K562 (cell line): ENCODE data around the gene CDC27. TPM values are rescaled to one million over a fixed set of nuclear protein-coding genes. Genes with fewer than 3 reads are reported as not detected.

Experiments used
- BRCA1 ChIP-seq, 2 experiments: fragments of 450-650 bp in 1 of 2; sonication (generic) in 1 of 2; formaldehyde crosslinking in 1 of 2; IDR thresholded peaks; 2 replicates each; pipeline versions ENCODE4 v1.5.0 to v1.6.1; 2017 to 2020; ENCODE audit warnings: mild to moderate bottlenecking in 1 of 2, missing genetic modification reagents in 1 of 2
- CBX8 ChIP-seq: fragments of 200-600 bp; sonication (generic); IDR thresholded peaks from 2 replicates; pipeline ENCODE4 v1.6.1; 2012; ENCODE audit warnings: borderline replicate concordance, mixed run types, low read depth, mild to moderate bottlenecking, moderate library complexity, mixed read lengths, low read length, control low read depth, inconsistent platforms; ENCODE audit not compliant: poor library complexity, severe bottlenecking; ENCODE audit errors: extremely low read depth
- CGGBP1 ChIP-seq: fragments of 250-450 bp; sonication (Bioruptor Pico); IDR thresholded peaks from 2 replicates; pipeline ENCODE4 v1.9.0; 2021; ENCODE audit warnings: mild to moderate bottlenecking
- FOSL1 ChIP-seq: fragments of 200-800 bp; sonication (Bioruptor generic); conservative IDR thresholded peaks from 2 replicates; pipeline ENCODE4 v1.6.1; 2016; ENCODE audit warnings: missing genetic modification characterization, missing compliant biosample characterization
- GTF2F1 ChIP-seq: IDR thresholded peaks from 2 replicates; pipeline ENCODE4 v1.6.1; 2011; ENCODE audit warnings: low read depth, low read length, improper control_type of control experiment
- MAZ ChIP-seq, 2 experiments: fragments of 450-650 bp in 1 of 2; sonication (generic) in 1 of 2; formaldehyde crosslinking; IDR thresholded peaks in 1 of 2; conservative IDR thresholded peaks in 1 of 2; 2 replicates each; pipeline versions ENCODE4 v1.4.0 to v1.5.0; 2020; ENCODE audit warnings: mild to moderate bottlenecking in 1 of 2, missing genetic modification reagents in 1 of 2
- MBD1 ChIP-seq: fragments of 250-450 bp; sonication (Bioruptor Pico); IDR thresholded peaks from 2 replicates; pipeline ENCODE4 v1.8.0; 2022; ENCODE audit warnings: inconsistent platforms
- MEF2A ChIP-seq: IDR thresholded peaks from 2 replicates; pipeline ENCODE4 v1.6.1; 2011; ENCODE audit warnings: low read depth, mild to moderate bottlenecking, low read length, moderate library complexity; ENCODE audit not compliant: control insufficient read depth
- NCOA1 ChIP-seq: fragments of 450-650 bp; IDR thresholded peaks from 2 replicates; pipeline ENCODE4 v1.6.1; 2016; ENCODE audit warnings: low read depth
- NKRF ChIP-seq: fragments of 450-650 bp; IDR thresholded peaks from 2 replicates; pipeline ENCODE4 v1.6.1; 2016; ENCODE audit warnings: borderline replicate concordance
- NRF1 ChIP-seq, 2 experiments: fragments of 450-650 bp; IDR thresholded peaks in 1 of 2; conservative IDR thresholded peaks in 1 of 2; 2 replicates each; pipeline ENCODE4 v1.6.1; 2014; ENCODE audit warnings: mild to moderate bottlenecking in 2 of 2
- PHF8 ChIP-seq: fragments of 200-600 bp; sonication (generic); IDR thresholded peaks from 2 replicates; pipeline ENCODE4 v1.6.1; 2012; ENCODE audit warnings: mixed run types, mild to moderate bottlenecking, inconsistent platforms, low read length, moderate library complexity, borderline replicate concordance
- PURB ChIP-seq: sonication (generic); formaldehyde crosslinking; IDR thresholded peaks from 2 replicates; pipeline ENCODE4 v1.9.0; 2021; ENCODE audit warnings: low read depth, mild to moderate bottlenecking, missing genetic modification reagents
- ZFP36 ChIP-seq: fragments of 150-350 bp; IDR thresholded peaks from 2 replicates; pipeline ENCODE4 v1.6.1; 2018; ENCODE audit warnings: low read length, low read depth; ENCODE audit not compliant: partially characterized antibody
- ZKSCAN8 ChIP-seq: fragments of 200-800 bp; sonication (Bioruptor generic); IDR thresholded peaks from 2 replicates; pipeline ENCODE4 v1.6.1; 2016; ENCODE audit warnings: missing genetic modification characterization, missing compliant biosample characterization
- ZNF217 ChIP-seq: sonication (generic); formaldehyde crosslinking; IDR thresholded peaks from 2 replicates; pipeline ENCODE4 v1.8.0; 2022; ENCODE audit warnings: mild to moderate bottlenecking, missing genetic modification reagents
- ZNF398 ChIP-seq: fragments of 250-450 bp; sonication (Bioruptor Pico); IDR thresholded peaks from 2 replicates; pipeline ENCODE4 v1.8.0; 2021; ENCODE audit warnings: moderate library complexity, mild to moderate bottlenecking, inconsistent platforms
- ZNF507 ChIP-seq: conservative IDR thresholded peaks from 2 replicates; pipeline ENCODE4 v1.6.1; 2017; ENCODE audit warnings: missing genetic modification characterization, missing compliant biosample characterization
- ZNF79 ChIP-seq: fragments of 250-450 bp; sonication (Bioruptor Pico); IDR thresholded peaks from 2 replicates; pipeline ENCODE4 v1.4.0; 2020; ENCODE audit warnings: low read depth, mild to moderate bottlenecking, moderate library complexity
- polyA plus RNA-seq, 8 experiments: library from polyadenylated mRNA; depleted of rRNA in 4 of 8; stranded (reverse) in 5 of 8; unstranded in 3 of 8; fragments of >200 nt; fragmentation: Nextera tagmentation in 2 of 8; fragmentation: Illumina TruSeq in 1 of 8; extraction: Ambion mirVana in 2 of 8; extraction: Trizol in 1 of 8; gene quantifications; 2 replicates each; pipeline versions ENCODE4 v1.2.1 to v1.2.3, GENCODE V29; 2011 to 2014; ENCODE audit warnings: inconsistent platforms in 1 of 8, missing spikeins in 1 of 8
- total RNA-seq, 7 experiments: library from RNA; depleted of rRNA in 6 of 7; stranded (reverse); fragments of >200 nt in 6 of 7; fragmentation: Illumina TruSeq in 2 of 7; extraction: Trizol in 2 of 7; gene quantifications; 2 replicates each; pipeline versions ENCODE4 v1.2.1 to v1.2.3, GENCODE V29; 2011 to 2021; ENCODE audit warnings: low replicate concordance in 1 of 7

Gene CDC27
- total and polyA plus RNA-seq, 9 of the 15 experiments (the other 6 are each of a cell fraction or from before 2014, with no cell fraction given), result 28.6 to 155 (median 94.1) TPM

GRCh38 chr17:47188876-47189731 is at the start of gene CDC27 (continued):
- TF ChIP-seq FOSL1 (tag) (no peak), ZNF79 (CRISPR knock-in tag) (no peak), ZNF217 (CRISPR knock-in tag) (no peak), ZKSCAN8 (CRISPR knock-in tag) (no peak), PURB (CRISPR knock-in tag) (no peak), MEF2A (no peak), ZFP36 (no peak), ZNF507 (no peak), MBD1 (CRISPR knock-in tag) (no peak), PHF8 (peak; percentile 96), NKRF (peak; percentile 80), GTF2F1 (0 out of 2 replicates have a peak, but pooled peaks have one; percentile 54), BRCA1 (IDR thresholded peaks at IDR 0.05) (no peak), BRCA1 (CRISPR knock-in tag; IDR thresholded peaks at IDR 0.05) (no peak), CBX8 (no peak), NRF1 (conservative IDR thresholded peaks at IDR 0.05 in 1 of 2, IDR thresholded peaks at IDR 0.05 in 1 of 2) (peak; percentile 80 to 83), CGGBP1 (no peak), MAZ (CRISPR knock-in tag; conservative IDR thresholded peaks at IDR 0.05 in 1 of 2, IDR thresholded peaks at IDR 0.05 in 1 of 2) (peak in 1 of 2 experiments; percentile 85), NCOA1 (no peak), ZNF398 (CRISPR knock-in tag) (no peak)
